Activated CD4-positive, alpha-beta T cell treated with anti-CD3 and anti-CD28 coated beads for 36 hours (primary cell): Measurements from ENCODE around the gene ZNF660. TPM values are rescaled to one million over a fixed set of nuclear protein-coding genes. Genes with fewer than 3 reads are reported as not detected.
"Not testable (repeated sequence)": the region's sequence is repeated elsewhere in the genome, so short reads cannot be mapped to it uniquely, and the experiment has no call there.

Source experiments
- ATAC-seq: fragments of 200-7000 bp; cut with Tn5 transposase; one replicate; pipeline ENCODE4 v1.10.0; 2021; ENCODE audit warnings: mild to moderate bottlenecking, moderate library complexity
- CTCF ChIA-PET: fragments of 350-600 bp; sonication (Branson Sonifier 250); formaldehyde crosslinking; loops from one replicate; lab custom pipeline; 2021; ENCODE audit warnings: antibody characterized with exemption; lab: Charles Lee
- POLR2A ChIA-PET: fragments of 350-600 bp; sonication (Branson Sonifier 250); formaldehyde crosslinking; loops from one replicate; lab custom pipeline; 2021; ENCODE audit warnings: antibody characterized with exemption, inconsistent platforms; lab: Charles Lee
- DNase-seq: peaks from one replicate; pipeline ENCODE4 v3.0.0-alpha.2; 2020
- H3K27ac Mint-ChIP-seq: one replicate; pipeline ENCODE4 v1.8.0; 2021; ENCODE audit warnings: mixed read lengths
- H3K27me3 Mint-ChIP-seq: one replicate; pipeline ENCODE4 v1.8.0; 2021; ENCODE audit warnings: mixed read lengths
- H3K36me3 Mint-ChIP-seq: one replicate; pipeline ENCODE4 v1.8.0; 2021; ENCODE audit warnings: low read depth, mixed read lengths
- H3K4me1 Mint-ChIP-seq: one replicate; pipeline ENCODE4 v1.8.0; 2021; ENCODE audit warnings: mixed read lengths
- H3K4me3 Mint-ChIP-seq: one replicate; pipeline ENCODE4 v1.8.0; 2021; ENCODE audit warnings: mild to moderate bottlenecking, moderate library complexity, mixed read lengths
- H3K9me3 Mint-ChIP-seq: one replicate; pipeline ENCODE4 v1.8.0; 2021; ENCODE audit warnings: low read depth, mixed read lengths
- intact Hi-C, 2 experiments: fragments of 100-400 bp; cut with DNase I in 1 of 2; cut with micrococcal nuclease in 1 of 2; formaldehyde crosslinking; loops; one replicate each; pipeline versions ENCODE4 v1.14.2 to v1.15.1; 2022 to 2024; cut with DNase I, micrococcal nuclease
- total RNA-seq, 2 experiments: library from RNA; stranded (reverse); gene quantifications; one replicate each; pipeline ENCODE4 v1.2.3, GENCODE V29; 2021

ZNF660 gene
- total RNA-seq, 2 experiments from 2014 or later: 0.21 to 0.89 TPM

DNA sequence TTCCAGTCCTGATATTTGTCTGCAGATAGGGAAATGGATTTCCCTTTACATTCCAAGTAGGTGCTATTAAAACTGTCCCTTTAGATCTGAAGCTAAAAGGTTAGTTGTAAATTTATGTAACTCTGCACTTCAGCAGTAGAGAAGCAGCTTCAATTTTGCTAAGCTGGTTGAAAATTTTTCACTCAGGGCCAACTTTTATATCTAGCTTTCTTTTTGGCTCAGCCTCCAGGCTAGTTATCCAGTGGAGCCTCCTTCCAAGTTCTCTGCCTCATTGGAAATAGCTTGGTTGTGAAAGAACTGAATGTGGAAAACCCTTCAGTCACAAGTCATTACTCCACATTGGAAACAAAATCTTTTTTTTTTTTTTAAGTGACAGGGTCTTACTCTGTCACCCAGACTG is 8.2 kb upstream of the ZNF660 start:
- ChIA-PET POLR2A (no interaction called here), CTCF (interaction anchor here (0.6 kb wide), 1 partner anchor 44 kb away, joined by 3 read pairs; no protein-coding TSS in a partner anchor)
- H3K27me3 Mint-ChIP-seq: peaks cover under 1% of the 10 kb centered on the region
- DNase-seq (no peak), ATAC-seq (no peak)
- H3K36me3 Mint-ChIP-seq: peaks cover 21% of the 10 kb centered on the region
- H3K4me1 Mint-ChIP-seq: no peaks in the 10 kb centered on the region
- no peak overlapping the region for H3K27ac Mint-ChIP-seq
- no peak overlapping the region for H3K4me3 Mint-ChIP-seq
- peaks cover 29% of the 10 kb centered on the region for H3K9me3 Mint-ChIP-seq
- intact Hi-C loops: no loop called here

DNA sequence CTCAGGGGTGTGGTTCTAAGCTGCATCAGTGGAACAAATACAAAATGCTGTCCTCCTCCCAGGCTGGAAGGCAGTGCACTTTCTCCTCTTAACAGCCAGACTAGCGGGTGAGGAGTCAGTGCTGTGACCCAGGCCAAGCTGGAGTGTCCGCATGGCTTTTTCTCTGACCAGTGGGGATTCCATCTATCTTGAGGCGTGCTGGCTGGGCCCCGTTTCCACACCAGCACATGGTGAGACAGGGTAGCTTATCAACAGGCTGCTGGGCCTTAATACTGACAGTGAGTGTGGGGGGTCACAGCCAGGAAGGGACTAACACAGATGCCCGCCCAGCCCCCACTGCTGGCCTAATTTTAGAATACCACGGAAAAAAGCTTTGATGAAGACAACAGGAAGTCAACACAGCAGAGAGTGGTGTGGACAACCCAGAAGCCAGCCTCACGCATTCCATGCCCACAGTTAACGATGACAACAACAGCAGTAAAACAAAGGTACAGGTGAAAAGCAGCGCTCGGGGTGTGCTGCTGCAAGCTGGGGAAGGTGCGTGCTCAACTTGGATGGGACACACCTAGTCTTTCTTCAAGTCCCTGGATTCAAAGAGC is 7.3 kb upstream of the ZNF660 start:
- POLR2A ChIA-PET, H3K4me1 Mint-ChIP-seq, H3K27ac Mint-ChIP-seq, ATAC-seq, intact Hi-C loops, DNase-seq, H3K27me3 Mint-ChIP-seq, H3K4me3 Mint-ChIP-seq, CTCF ChIA-PET: not testable (repeated sequence)
- Mint-ChIP-seq H3K36me3 (peaks cover 16% of the 10 kb centered on the region), H3K9me3 (peaks cover 25% of the 10 kb centered on the region)

- CTCF ChIA-PET, DNase-seq, H3K4me3 Mint-ChIP-seq, H3K27me3 Mint-ChIP-seq, H3K27ac Mint-ChIP-seq, H3K4me1 Mint-ChIP-seq, ATAC-seq, POLR2A ChIA-PET, intact Hi-C loops: not testable (repeated sequence)
- peaks cover 12% of the 10 kb centered on the region for H3K36me3 Mint-ChIP-seq
- H3K9me3 Mint-ChIP-seq: peaks cover 20% of the 10 kb centered on the region
Observed at GRCh38 chr3:44578316-44578715, 6.4 kb upstream of the ZNF660 start.

- DNase-seq, H3K27me3 Mint-ChIP-seq, H3K4me1 Mint-ChIP-seq, POLR2A ChIA-PET, intact Hi-C loops, CTCF ChIA-PET, ATAC-seq, H3K27ac Mint-ChIP-seq, H3K4me3 Mint-ChIP-seq: not testable (repeated sequence)
- Mint-ChIP-seq H3K36me3 (peaks cover 12% of the 10 kb centered on the region), H3K9me3 (peaks cover 24% of the 10 kb centered on the region)
Observed at GRCh38 chr3:44578924-44579515, 5.7 kb upstream of the ZNF660 start.

- H3K4me1 Mint-ChIP-seq, DNase-seq, intact Hi-C loops, H3K4me3 Mint-ChIP-seq, CTCF ChIA-PET, ATAC-seq, H3K27ac Mint-ChIP-seq, POLR2A ChIA-PET: not testable (repeated sequence)
- Mint-ChIP-seq H3K36me3 (peaks cover 12% of the 10 kb centered on the region), H3K9me3 (peaks cover 22% of the 10 kb centered on the region), H3K27me3 (peaks cover 12% of the 10 kb centered on the region)
Observed at GRCh38 chr3:44579749-44580148, 5.0 kb upstream of the ZNF660 start.

- peaks cover 12% of the 10 kb centered on the region for H3K36me3 Mint-ChIP-seq
- peaks cover 20% of the 10 kb centered on the region for H3K9me3 Mint-ChIP-seq
- POLR2A ChIA-PET, H3K27ac Mint-ChIP-seq, H3K4me1 Mint-ChIP-seq, intact Hi-C loops, CTCF ChIA-PET, DNase-seq, H3K4me3 Mint-ChIP-seq, ATAC-seq: not testable (repeated sequence)
- H3K27me3 Mint-ChIP-seq: peaks cover 24% of the 10 kb centered on the region
Observed at GRCh38 chr3:44580971-44581370, 3.8 kb upstream of the ZNF660 start.

DNA sequence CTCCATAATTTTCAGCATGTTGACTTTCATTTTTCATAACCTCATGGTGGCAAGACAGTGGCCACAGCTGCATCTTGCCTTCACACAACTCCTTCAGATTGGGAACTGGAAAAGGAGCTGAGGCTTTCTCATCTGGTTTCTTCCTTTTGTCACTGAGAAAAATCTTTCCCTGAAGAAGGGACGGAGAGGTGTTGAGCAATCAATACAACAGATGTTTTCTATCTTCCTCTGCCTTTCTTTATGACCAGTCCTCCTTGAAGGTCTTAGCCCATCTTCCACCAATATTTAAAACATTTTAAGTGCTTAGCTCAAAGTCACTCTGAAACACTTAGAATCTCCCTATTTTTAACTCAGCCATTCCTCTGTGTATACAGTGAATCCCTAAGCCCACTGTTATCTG is 11.9 kb downstream of the ZNF660 start:
- Mint-ChIP-seq H3K4me3 (no peak overlapping the region), H3K27me3 (no peaks in the 10 kb centered on the region), H3K36me3 (no peaks in the 10 kb centered on the region), H3K27ac (no peak overlapping the region), H3K9me3 (peaks cover 30% of the 10 kb centered on the region), H3K4me1 (no peaks in the 10 kb centered on the region)
- intact Hi-C loops: no loop called here
- ChIA-PET CTCF (no interaction called here), POLR2A (interaction anchor here (0.6 kb wide), 1 partner anchor 192 kb away, joined by 3 read pairs; no protein-coding TSS in a partner anchor)
- ATAC-seq (no peak), DNase-seq (no peak)

GRCh38 chr3:44601749-44602148 is 17.0 kb downstream of the ZNF660 start:
- Mint-ChIP-seq H3K4me1 (no peaks in the 10 kb centered on the region), H3K36me3 (no peaks in the 10 kb centered on the region), H3K27ac (no peak overlapping the region), H3K27me3 (peaks cover 3% of the 10 kb centered on the region), H3K4me3 (no peak overlapping the region), H3K9me3 (peaks cover 2% of the 10 kb centered on the region)
- DNase-seq: no peak
- intact Hi-C loops: no loop called here
- POLR2A ChIA-PET: no interaction called here
- CTCF ChIA-PET: no interaction called here
- no peak for ATAC-seq

DNA sequence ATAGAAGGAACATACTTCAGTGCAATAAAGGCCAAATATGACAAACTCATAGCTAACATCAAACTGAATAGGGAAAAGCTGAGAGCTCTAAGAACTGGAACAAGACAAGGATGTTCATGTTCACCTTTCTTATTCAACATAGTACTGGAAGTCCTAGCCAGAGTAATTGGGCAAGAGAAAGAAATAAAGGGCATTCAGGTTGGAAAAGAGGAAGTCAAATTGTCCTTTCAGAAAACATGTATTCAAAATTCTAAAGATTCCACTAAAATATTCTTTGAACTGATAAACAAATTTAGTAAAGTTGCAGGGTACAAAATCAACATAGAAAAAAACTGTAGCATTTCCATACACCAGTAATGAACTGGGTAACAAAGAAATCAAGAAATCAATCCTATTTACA is 27.9 kb downstream of the ZNF660 start:
- intact Hi-C loops: no loop called here
- H3K27ac Mint-ChIP-seq: no peak overlapping the region
- H3K27me3 Mint-ChIP-seq: no peaks in the 10 kb centered on the region
- peaks cover 5% of the 10 kb centered on the region for H3K9me3 Mint-ChIP-seq
- DNase-seq (no peak), ATAC-seq (no peak)
- ChIA-PET POLR2A (no interaction called here), CTCF (interaction anchor here (0.6 kb wide), 1 partner anchor 93 kb away, joined by 3 read pairs; no protein-coding TSS in a partner anchor)
- H3K4me1 Mint-ChIP-seq: peaks cover 2% of the 10 kb centered on the region
- no peak overlapping the region for H3K4me3 Mint-ChIP-seq
- H3K36me3 Mint-ChIP-seq: no peaks in the 10 kb centered on the region

DNA sequence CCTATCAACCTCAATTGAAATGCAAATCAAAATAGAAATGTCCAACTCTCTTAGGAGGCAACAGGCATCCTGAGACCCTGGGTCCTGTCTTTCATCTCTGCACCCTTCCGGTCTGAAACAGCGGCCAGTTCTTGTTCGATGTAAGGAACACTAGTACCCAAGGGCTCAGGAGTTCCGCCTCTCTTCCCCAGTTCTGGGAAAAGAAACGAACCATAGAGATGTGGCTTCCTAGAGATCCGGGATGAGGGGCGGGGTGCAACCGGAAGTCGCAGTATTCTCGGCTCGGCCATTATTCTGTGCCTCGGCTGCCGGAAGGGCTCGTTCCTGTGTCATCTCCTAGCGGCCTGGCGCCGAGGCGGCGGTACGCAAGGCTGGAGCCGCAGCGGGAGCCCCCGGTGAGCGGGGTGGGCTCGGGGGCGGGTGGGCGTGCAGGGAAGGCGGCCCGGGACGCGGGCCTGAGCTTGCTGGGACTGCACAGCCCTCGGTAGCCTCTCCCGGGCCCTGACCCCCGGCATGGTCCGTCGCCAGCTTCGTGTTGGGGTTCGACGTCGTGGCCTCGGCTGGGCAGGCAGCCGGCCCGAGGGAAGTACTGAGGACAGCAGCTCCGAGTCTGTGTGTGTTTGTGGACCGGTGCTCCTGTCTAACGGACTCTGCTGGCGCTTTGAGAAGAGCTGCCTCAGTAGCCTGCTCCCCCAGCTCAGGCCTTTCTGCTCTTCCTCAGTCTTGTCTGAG is 40.2 kb downstream of the ZNF660 start, which contains the start of gene ZNF197:
ZNF197 (plus strand) TSS at position 288 of the 732 bp plus-strand sequence. CDS start 4,119 bp downstream, outside the sequence.
- peak within 1 kb of the TSS; percentile 76 for H3K27ac Mint-ChIP-seq
- H3K27me3 Mint-ChIP-seq: no peaks in the 10 kb centered on the region
- H3K9me3 Mint-ChIP-seq: no peaks in the 10 kb centered on the region
- peak; percentile 81 for DNase-seq
- peak within 1 kb of the TSS; percentile 87 for H3K4me3 Mint-ChIP-seq
- peak; percentile 93 for ATAC-seq
- POLR2A ChIA-PET: no interaction called here
- H3K4me1 Mint-ChIP-seq: peaks cover 24% of the 10 kb centered on the region
- intact Hi-C loops: loop anchor here (1.0 to 5.0 kb wide), 8 partner anchors 23 to 288 kb away; partner anchors contain the start of genes ZNF35 (in 2 of the 2), TCAIM (in 1 of the 2), TMEM42 (in 1 of the 2) and ZKSCAN7 (in 1 of the 2)
- CTCF ChIA-PET: interaction anchor here (1.4 kb wide), 1 partner anchor 92 kb away, joined by 4 read pairs; no protein-coding TSS in a partner anchor
- peaks cover 23% of the 10 kb centered on the region for H3K36me3 Mint-ChIP-seq

DNA sequence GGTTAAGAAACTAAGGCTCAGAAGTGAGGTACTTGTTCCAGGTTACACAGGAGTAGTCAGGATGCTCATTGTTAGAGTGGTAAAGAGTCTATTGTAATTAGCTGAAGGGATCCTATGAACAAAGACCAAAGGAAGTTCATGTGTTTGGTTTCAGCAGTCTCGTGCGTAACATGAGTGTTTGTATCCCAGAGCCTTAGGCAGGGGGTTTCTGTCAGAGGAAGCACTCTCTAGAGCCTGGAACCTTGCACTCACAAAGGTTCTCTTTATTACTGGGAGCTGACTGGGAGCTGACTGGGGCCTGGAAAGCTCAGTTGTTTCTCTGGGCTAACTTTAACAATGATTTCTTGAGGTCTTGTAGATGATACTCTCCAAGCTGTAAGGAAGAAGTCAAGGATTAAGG is 44.0 kb downstream of the ZNF660 start:
- intact Hi-C loops: no loop called here
- peaks cover 22% of the 10 kb centered on the region for H3K4me1 Mint-ChIP-seq
- no peaks in the 10 kb centered on the region for H3K9me3 Mint-ChIP-seq
- no peak overlapping the region for H3K4me3 Mint-ChIP-seq
- DNase-seq: no peak
- H3K27ac Mint-ChIP-seq: no peak overlapping the region
- POLR2A ChIA-PET: no interaction called here
- H3K36me3 Mint-ChIP-seq: peaks cover 50% of the 10 kb centered on the region
- no peaks in the 10 kb centered on the region for H3K27me3 Mint-ChIP-seq
- CTCF ChIA-PET: interaction anchor here (0.6 to 0.7 kb wide), 2 partner anchors 558 to 684 kb away, joined by 3 read pairs; no protein-coding TSS in a partner anchor
- ATAC-seq: no peak
